ENCODE data around the gene PLCH2. TPM values are rescaled to one million over a fixed set of nuclear protein-coding genes. Genes with fewer than 3 reads are reported as not detected.

PLCH2 gene
- total RNA-seq, 1 experiment from 2014 or later = 7.2 TPM

- Histone ChIP-seq H3K9me3 (ENCODE audit: low read length) (no peaks in the 10 kb centered on the region), H3K4me2 (ENCODE audit: low read length) (no peak overlapping the region), H3F3A (ENCODE audit: low read length, unreplicated experiment) (no peaks in the 10 kb centered on the region), H3K9ac (ENCODE audit: low read length) (no peak overlapping the region), H4K20me1 (ENCODE audit: low read length) (no peaks in the 10 kb centered on the region), H2AFZ (ENCODE audit: low read length) (no peak overlapping the region), H3K36me3 (ENCODE audit: low read depth, low read length) (no peaks in the 10 kb centered on the region), H3K27ac (ENCODE audit: low read length) (no peak overlapping the region), H3K79me2 (ENCODE audit: low read length) (no peaks in the 10 kb centered on the region), H3K27me3 (ENCODE audit: low read length) (no peaks in the 10 kb centered on the region), H3K4me3 (ENCODE audit: low read length) (no peak overlapping the region), H3K4me1 (ENCODE audit: insufficient read depth, low read length) (peaks cover 6% of the 10 kb centered on the region), H3K9me2 (replicated peaks; ENCODE audit: low read length) (no peaks in the 10 kb centered on the region)
- DNase-seq (no peak), ATAC-seq (no peak)
- TF ChIP-seq CTCF (conservative IDR thresholded peaks at IDR 0.05; ENCODE audit: low read depth, low read length) (no peak), EZH2phosphoT487 (IDR thresholded peaks at IDR 0.05; ENCODE audit: borderline replicate concordance, low read length) (no peak), EZH2 (IDR thresholded peaks at IDR 0.05; ENCODE audit: low read length, unreplicated experiment) (no peak)
- CTCF ChIA-PET = no interaction called here
- no TSS peak for BruUV-seq (replicated peaks)
- intact Hi-C loops (cut with micrococcal nuclease) = no loop called here
- POLR2A ChIA-PET (ENCODE audit: unreplicated experiment) = no interaction called here
These were observed 64.9 kb downstream of the PLCH2 start for GRCh38 chr1:2540816-2541492.

DNA sequence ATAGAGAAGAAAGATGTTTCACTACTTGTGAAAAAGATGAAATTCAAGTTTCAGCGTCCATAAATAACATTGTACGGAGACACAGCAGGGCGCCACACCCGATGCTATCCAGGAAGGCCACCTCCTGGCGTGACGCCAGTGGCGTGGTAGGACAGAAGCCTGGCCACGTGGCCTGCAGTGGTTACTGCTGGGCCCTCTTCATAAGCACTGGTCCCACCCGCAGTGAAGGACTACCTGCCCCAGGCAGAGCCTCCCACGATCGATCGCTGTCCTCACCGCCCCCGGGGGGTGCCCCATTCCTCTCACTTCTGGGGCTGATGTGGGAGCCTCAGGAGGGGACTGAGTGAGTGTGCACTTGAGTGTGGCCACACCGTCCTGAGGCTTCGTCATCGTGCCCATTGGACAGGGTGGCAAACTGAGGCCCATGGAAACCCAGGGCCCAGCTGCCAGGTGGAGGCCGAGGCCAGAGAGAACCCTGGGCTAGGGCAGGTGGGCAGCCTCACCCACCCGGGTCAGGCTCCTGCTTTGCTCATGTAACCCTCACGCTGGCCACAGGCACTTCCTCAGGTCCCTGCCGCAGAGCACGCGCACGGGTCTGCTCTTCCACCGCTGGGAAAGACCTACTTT is 65.6 kb downstream of the PLCH2 start:
- Histone ChIP-seq H3K27me3 (ENCODE audit: low read length) (no peaks in the 10 kb centered on the region), H4K20me1 (ENCODE audit: low read length) (no peaks in the 10 kb centered on the region), H3K9me3 (ENCODE audit: low read length) (no peaks in the 10 kb centered on the region), H3F3A (ENCODE audit: low read length, unreplicated experiment) (no peaks in the 10 kb centered on the region), H2AFZ (ENCODE audit: low read length) (no peak overlapping the region), H3K27ac (ENCODE audit: low read length) (no peak overlapping the region), H3K36me3 (ENCODE audit: low read depth, low read length) (no peaks in the 10 kb centered on the region), H3K4me3 (ENCODE audit: low read length) (no peak overlapping the region), H3K9me2 (replicated peaks; ENCODE audit: low read length) (no peaks in the 10 kb centered on the region), H3K79me2 (ENCODE audit: low read length) (no peaks in the 10 kb centered on the region), H3K4me1 (ENCODE audit: insufficient read depth, low read length) (peaks cover 11% of the 10 kb centered on the region), H3K4me2 (ENCODE audit: low read length) (no peak overlapping the region), H3K9ac (ENCODE audit: low read length) (no peak overlapping the region)
- BruUV-seq (replicated peaks) = no TSS peak
- ATAC-seq (no peak), DNase-seq (no peak)
- ChIA-PET POLR2A (ENCODE audit: unreplicated experiment) (no interaction called here), CTCF (no interaction called here)
- TF ChIP-seq EZH2 (IDR thresholded peaks at IDR 0.05; ENCODE audit: low read length, unreplicated experiment) (no peak), CTCF (conservative IDR thresholded peaks at IDR 0.05; ENCODE audit: low read depth, low read length) (no peak), EZH2phosphoT487 (IDR thresholded peaks at IDR 0.05; ENCODE audit: borderline replicate concordance, low read length) (no peak)
- intact Hi-C loops (cut with micrococcal nuclease) = no loop called here

DNA sequence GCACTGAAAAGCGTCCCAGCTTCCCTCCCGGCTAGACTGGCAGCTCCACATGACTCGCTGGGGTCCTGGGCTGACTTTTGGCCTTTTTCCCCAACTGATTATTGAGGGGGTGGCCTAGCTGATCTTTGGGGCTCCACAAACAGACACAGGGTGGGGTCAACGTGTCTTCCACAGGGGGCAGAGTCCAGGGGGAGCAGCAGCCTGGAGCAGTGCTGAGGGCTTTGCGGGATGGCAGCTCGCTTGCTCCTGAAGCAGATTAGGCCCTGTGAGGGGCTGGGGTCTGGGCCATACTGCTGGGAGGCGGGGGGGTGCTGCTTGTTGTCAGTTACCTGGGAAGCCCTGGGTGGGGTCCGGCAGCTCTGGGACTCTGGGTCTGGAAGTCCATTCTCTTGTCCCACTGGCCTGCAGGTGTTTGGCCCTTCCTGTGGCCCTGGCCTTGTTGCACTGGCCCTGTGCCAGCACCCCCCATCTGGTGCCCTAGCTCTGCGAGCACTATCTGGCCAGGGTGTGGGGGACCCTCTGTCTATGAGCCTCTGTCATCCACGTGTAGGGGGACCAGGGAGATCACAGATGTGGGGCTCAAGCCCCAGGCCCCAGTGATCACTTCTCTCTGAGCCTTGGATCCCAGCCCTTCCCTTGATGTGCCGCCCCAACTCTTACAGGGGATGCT is 66.3 kb downstream of the PLCH2 start:
- Histone ChIP-seq H3K4me2 (ENCODE audit: low read length) (no peak overlapping the region), H3K36me3 (ENCODE audit: low read depth, low read length) (no peaks in the 10 kb centered on the region), H3F3A (ENCODE audit: low read length, unreplicated experiment) (no peaks in the 10 kb centered on the region), H3K27ac (ENCODE audit: low read length) (no peak overlapping the region), H3K4me3 (ENCODE audit: low read length) (no peak overlapping the region), H3K79me2 (ENCODE audit: low read length) (no peaks in the 10 kb centered on the region), H3K27me3 (ENCODE audit: low read length) (no peaks in the 10 kb centered on the region), H2AFZ (ENCODE audit: low read length) (no peak overlapping the region), H3K9ac (ENCODE audit: low read length) (no peak overlapping the region), H4K20me1 (ENCODE audit: low read length) (no peaks in the 10 kb centered on the region), H3K9me3 (ENCODE audit: low read length) (no peaks in the 10 kb centered on the region), H3K9me2 (replicated peaks; ENCODE audit: low read length) (no peaks in the 10 kb centered on the region), H3K4me1 (ENCODE audit: insufficient read depth, low read length) (peaks cover 16% of the 10 kb centered on the region)
- no TSS peak for BruUV-seq (replicated peaks)
- POLR2A ChIA-PET (ENCODE audit: unreplicated experiment) = no interaction called here
- CTCF ChIA-PET = no interaction called here
- ATAC-seq (no peak), DNase-seq (no peak)
- TF ChIP-seq EZH2 (IDR thresholded peaks at IDR 0.05; ENCODE audit: low read length, unreplicated experiment) (no peak), EZH2phosphoT487 (IDR thresholded peaks at IDR 0.05; ENCODE audit: borderline replicate concordance, low read length) (no peak)
- intact Hi-C loops (cut with micrococcal nuclease) = no loop called here

Data from PC-3 (cell line).